ENCODE results near the gene UTP18.
A peak's percentile ranks its signal among the peaks of the same experiment; 100 is the strongest.
"Not testable (repeated sequence)": the region's sequence is repeated elsewhere in the genome, so short reads cannot be mapped to it uniquely, and the experiment has no call there.

Gene UTP18

GRCh38 chr17:51259564-51260236, 646 bp upstream of the UTP18 start, which contains the start of gene MBTD1:
Gene MBTD1 (minus strand): TSS chr17:51260049. CDS start chr17:51225161, 34,888 bp downstream.
- peak; percentile 95 for DNase-seq

GRCh38 chr17:51261024-51261963, 948 bp downstream of the UTP18 start:
- DNase-seq = no peak

- DNase-seq = no peak
Measured at GRCh38 chr17:51263006-51263405, 2.7 kb downstream of the UTP18 start.

- not testable (repeated sequence) for DNase-seq
Measured at GRCh38 chr17:51264466-51264865, 4.1 kb downstream of the UTP18 start.

GRCh38 chr17:51269991-51270390, 9.6 kb downstream of the UTP18 start:
- no peak for DNase-seq

- no peak for DNase-seq
Measured at GRCh38 chr17:51270636-51271035, 10.3 kb downstream of the UTP18 start.

- no peak for DNase-seq
Measured at GRCh38 chr17:51272812-51273211, 12.5 kb downstream of the UTP18 start.

GRCh38 chr17:51275381-51275780, 15.0 kb downstream of the UTP18 start:
- no peak for DNase-seq

GRCh38 chr17:51279183-51279582, 18.8 kb downstream of the UTP18 start:
- no peak for DNase-seq

- no peak for DNase-seq
Measured at GRCh38 chr17:51287412-51287811, 27.1 kb downstream of the UTP18 start.

- no peak for DNase-seq
Measured at GRCh38 chr17:51289696-51290111, 29.4 kb downstream of the UTP18 start.

- DNase-seq = not testable (repeated sequence)
Measured at GRCh38 chr17:51294338-51294737, 34.0 kb downstream of the UTP18 start.

- no peak for DNase-seq
Measured at GRCh38 chr17:51298508-51299371, 38.4 kb downstream of the UTP18 start.

GRCh38 chr17:51299859-51300258, 39.5 kb downstream of the UTP18 start:
- DNase-seq = no peak

GRCh38 chr17:51305182-51305581, 44.8 kb downstream of the UTP18 start:
- no peak for DNase-seq

GRCh38 chr17:51312003-51312402, 51.7 kb downstream of the UTP18 start:
- DNase-seq = not testable (repeated sequence)

GRCh38 chr17:51319186-51319585, 58.8 kb downstream of the UTP18 start:
- no peak for DNase-seq

- DNase-seq = no peak
Measured at GRCh38 chr17:51322390-51323029, 62.2 kb downstream of the UTP18 start.

GRCh38 chr17:51325471-51325870, 65.1 kb downstream of the UTP18 start:
- DNase-seq = no peak

GRCh38 chr17:51330861-51331503, 70.6 kb downstream of the UTP18 start:
- DNase-seq = not testable (repeated sequence)

GRCh38 chr17:51335006-51335590, 74.8 kb downstream of the UTP18 start:
- DNase-seq = no peak
